AG10803 (cell line): ENCODE results near the gene NDRG4.

Experiments used
- DNase-seq: peaks from one replicate; pipeline ENCODE4 v3.0.0; 2010; ENCODE audit warnings: low read depth
- H3K4me3 ChIP-seq: 2 replicates; pipeline ENCODE4 v1.5.1; 2011; ENCODE audit warnings: mild to moderate bottlenecking, low read length, control low read depth
- TF ChIP-seq, protein P1 (sequence below): conservative IDR thresholded peaks from 2 replicates; pipeline ENCODE4 v1.5.1; 2011; ENCODE audit warnings: mild to moderate bottlenecking, low read length, control low read depth, inconsistent platforms

The NDRG4 gene

GRCh38 chr16:58476791-58477190, 23.2 kb upstream of the NDRG4 start:
- H3K4me3 ChIP-seq: no peak overlapping the region
- DNase-seq: no peak
- TF ChIP-seq, protein P1, sequence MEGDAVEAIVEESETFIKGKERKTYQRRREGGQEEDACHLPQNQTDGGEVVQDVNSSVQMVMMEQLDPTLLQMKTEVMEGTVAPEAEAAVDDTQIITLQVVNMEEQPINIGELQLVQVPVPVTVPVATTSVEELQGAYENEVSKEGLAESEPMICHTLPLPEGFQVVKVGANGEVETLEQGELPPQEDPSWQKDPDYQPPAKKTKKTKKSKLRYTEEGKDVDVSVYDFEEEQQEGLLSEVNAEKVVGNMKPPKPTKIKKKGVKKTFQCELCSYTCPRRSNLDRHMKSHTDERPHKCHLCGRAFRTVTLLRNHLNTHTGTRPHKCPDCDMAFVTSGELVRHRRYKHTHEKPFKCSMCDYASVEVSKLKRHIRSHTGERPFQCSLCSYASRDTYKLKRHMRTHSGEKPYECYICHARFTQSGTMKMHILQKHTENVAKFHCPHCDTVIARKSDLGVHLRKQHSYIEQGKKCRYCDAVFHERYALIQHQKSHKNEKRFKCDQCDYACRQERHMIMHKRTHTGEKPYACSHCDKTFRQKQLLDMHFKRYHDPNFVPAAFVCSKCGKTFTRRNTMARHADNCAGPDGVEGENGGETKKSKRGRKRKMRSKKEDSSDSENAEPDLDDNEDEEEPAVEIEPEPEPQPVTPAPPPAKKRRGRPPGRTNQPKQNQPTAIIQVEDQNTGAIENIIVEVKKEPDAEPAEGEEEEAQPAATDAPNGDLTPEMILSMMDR: no peak

GRCh38 chr16:58478427-58478826, 21.5 kb upstream of the NDRG4 start:
- TF ChIP-seq, protein P1: no peak
- H3K4me3 ChIP-seq: no peak overlapping the region
- no peak for DNase-seq

GRCh38 chr16:58481226-58481869, 18.6 kb upstream of the NDRG4 start:
- TF ChIP-seq, protein P1: no peak
- H3K4me3 ChIP-seq: no peak overlapping the region
- no peak for DNase-seq

- TF ChIP-seq, protein P1: no peak
- DNase-seq: no peak
- H3K4me3 ChIP-seq: no peak overlapping the region
Measured at GRCh38 chr16:58481931-58482330, 18.0 kb upstream of the NDRG4 start.

DNA sequence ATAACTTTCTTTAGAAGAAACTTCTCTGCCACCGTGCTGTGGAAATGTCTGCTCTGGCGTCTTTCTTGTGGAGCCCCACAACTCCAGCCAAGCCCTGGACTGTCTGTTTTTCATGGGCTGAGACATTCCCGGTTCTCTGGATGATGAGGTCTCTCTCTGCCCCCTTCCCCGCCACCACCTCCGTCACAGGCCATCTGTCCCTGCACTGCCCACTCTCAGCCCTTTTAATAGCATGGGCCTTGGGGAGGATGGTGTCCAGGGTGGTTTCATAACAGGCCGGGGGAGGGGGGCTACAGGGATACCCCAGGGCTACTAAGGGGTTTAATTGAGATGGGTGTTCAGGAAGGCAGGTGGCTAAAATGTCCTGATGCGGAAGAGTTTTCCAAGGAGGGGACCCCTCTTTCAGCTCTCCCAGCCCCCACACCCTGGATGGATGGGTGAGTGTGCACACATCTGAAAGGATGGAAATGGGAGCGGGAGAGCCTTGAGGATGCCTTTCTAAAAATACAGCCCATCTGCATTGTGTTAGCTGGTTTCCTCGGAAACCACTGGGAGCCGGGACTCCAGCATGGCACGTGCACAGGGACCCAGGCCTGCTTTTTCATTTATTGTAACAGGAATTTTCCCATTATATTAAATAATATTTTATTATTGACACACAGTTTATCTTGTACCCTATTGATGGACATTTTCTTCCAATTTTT, 14.6 kb upstream of the NDRG4 start:
- H3K4me3 ChIP-seq: no peak overlapping the region
- TF ChIP-seq, protein P1: no peak

GRCh38 chr16:58487566-58488351, 12.2 kb upstream of the NDRG4 start:
- TF ChIP-seq, protein P1: peak; percentile 78
- DNase-seq: peak; percentile 68
- H3K4me3 ChIP-seq: no peak overlapping the region

More for the DNA sequence above, 14.6 kb upstream of the NDRG4 start:
- DNase-seq: no peak

DNA sequence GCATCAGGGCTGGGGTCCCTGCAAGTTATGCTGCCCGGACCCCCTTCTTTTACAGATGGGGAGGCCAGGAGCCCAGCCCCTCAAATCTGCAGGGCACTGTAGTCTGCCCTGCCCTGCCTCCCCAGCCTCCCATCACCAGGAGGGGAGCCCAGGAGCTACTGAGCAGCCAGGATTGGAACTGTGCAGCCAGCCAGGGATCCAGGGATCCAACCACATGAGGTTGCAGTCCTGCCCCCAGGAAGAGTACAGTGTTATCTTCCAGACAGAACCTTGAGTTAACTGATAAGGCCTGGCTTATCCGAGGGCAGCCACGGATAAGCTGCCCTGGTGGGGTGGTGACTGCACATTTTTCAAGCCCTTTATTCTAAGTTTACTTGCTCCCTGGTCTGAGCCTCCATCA, 11.4 kb upstream of the NDRG4 start:
- no peak for DNase-seq
- TF ChIP-seq, protein P1: no peak; the same call in 1 of the 2 replicates
- H3K4me3 ChIP-seq: no peak overlapping the region
